T-cell (primary cell): ENCODE data around the gene SLC28A3. TPM values are rescaled to one million over a fixed set of nuclear protein-coding genes. Genes with fewer than 3 reads are reported as not detected.

ENCODE experiments used
- ATAC-seq, 4 experiments: fragments of 200-7000 bp in 3 of 4; fragments of 150-1000 bp in 1 of 4; cut with Tn5 transposase; replicated peaks in 1 of 4; 1 replicate in 3 of 4; 2 replicates in 1 of 4; pipeline ENCODE4 v1.10.0; 2021; ENCODE audit warnings: moderate library complexity in 3 of 4, mild to moderate bottlenecking in 2 of 4, moderate number of reproducible peaks in 1 of 4
- CTCF ChIA-PET, 2 donors: fragments of 300-600 bp; sonication (Branson Sonifier 250); formaldehyde crosslinking; loops; one replicate each; lab custom pipeline; 2022; ENCODE audit warnings: antibody characterized with exemption in 2 of 2; lab: Charles Lee
- POLR2A ChIA-PET, 2 donors: fragments of 300-600 bp; sonication (Branson Sonifier 250); formaldehyde crosslinking; loops; one replicate each; lab custom pipeline; 2022; ENCODE audit warnings: antibody characterized with exemption in 2 of 2; lab: Charles Lee
- DNase-seq, 35 experiments: peaks; one replicate each; pipeline versions ENCODE4 v3.0.0 to v3.0.0-alpha.2; 2013 to 2023
- H3K27ac ChIP-seq: one replicate; pipeline ENCODE4 v1.5.1; 2013; ENCODE audit warnings: low read length
- H3K27me3 ChIP-seq, 2 experiments: replicated peaks in 1 of 2; 1 replicate in 1 of 2; 2 replicates in 1 of 2; pipeline versions ENCODE4 v1.6.1 to v1.7.0; 2013; ENCODE audit warnings: low read length in 1 of 2, mixed read lengths in 1 of 2; ENCODE audit not compliant: control insufficient read depth in 2 of 2, insufficient read depth in 2 of 2; ENCODE audit errors: extremely low read depth in 1 of 2
- H3K36me3 ChIP-seq, 2 donors: 1 replicate in 1 of 2; 2 replicates in 1 of 2; pipeline versions ENCODE4 v1.6.1 to v1.7.0; 2013; ENCODE audit warnings: low read length in 1 of 2; ENCODE audit not compliant: control insufficient read depth in 2 of 2, insufficient read depth in 1 of 2; ENCODE audit errors: extremely low read depth in 1 of 2
- H3K4me1 ChIP-seq, 2 experiments: 1 replicate in 1 of 2; 2 replicates in 1 of 2; pipeline versions ENCODE4 v1.6.1 to v1.7.0; 2013; ENCODE audit warnings: low read length in 2 of 2, mixed read lengths in 1 of 2; ENCODE audit not compliant: insufficient read depth in 2 of 2, control insufficient read depth in 1 of 2; ENCODE audit errors: extremely low read depth in 1 of 2
- H3K4me3 ChIP-seq, 2 donors: 1 replicate in 1 of 2; 2 replicates in 1 of 2; pipeline versions ENCODE4 v1.5.1 to v1.7.0; 2013; ENCODE audit warnings: mild to moderate bottlenecking in 2 of 2, low read length in 1 of 2, moderate library complexity in 1 of 2; ENCODE audit not compliant: control insufficient read depth in 1 of 2; ENCODE audit errors: extremely low read depth in 1 of 2
- H3K9me3 ChIP-seq: 2 replicates; pipeline ENCODE4 v1.7.0; 2013
- H3K27ac Mint-ChIP-seq, 2 donors: one replicate each; pipeline ENCODE4 v1.8.0; 2020 to 2021; ENCODE audit warnings: mild to moderate bottlenecking in 2 of 2, mixed read lengths in 2 of 2
- H3K27me3 Mint-ChIP-seq, 2 donors: one replicate each; pipeline ENCODE4 v1.8.0; 2021 to 2022; ENCODE audit warnings: mixed read lengths in 2 of 2
- H3K36me3 Mint-ChIP-seq: one replicate; pipeline ENCODE4 v1.8.0; 2021; ENCODE audit warnings: mixed read lengths
- H3K4me1 Mint-ChIP-seq, 3 donors: one replicate each; pipeline ENCODE4 v1.8.0; 2020 to 2022; ENCODE audit warnings: mixed read lengths in 3 of 3, mild to moderate bottlenecking in 1 of 3
- H3K4me3 Mint-ChIP-seq, 3 donors: one replicate each; pipeline ENCODE4 v1.8.0; 2020 to 2022; ENCODE audit warnings: mild to moderate bottlenecking in 3 of 3, mixed read lengths in 3 of 3, moderate library complexity in 3 of 3
- H3K9me3 Mint-ChIP-seq, 3 donors: one replicate each; pipeline ENCODE4 v1.8.0; 2020 to 2022; ENCODE audit warnings: mixed read lengths in 3 of 3
- WGBS: methylation state at CpG from one replicate; pipeline ENCODE4 v1.1.5; 2013; ENCODE audit warnings: missing lambda C conversion rate; ENCODE audit not compliant: insufficient coverage; 5-methylcytosine and 5-hydroxymethylcytosine counted together
- total RNA-seq, 35 experiments: library from RNA in 6 of 35; stranded (reverse) in 6 of 35; fragments of 120-200 nt in 1 of 35; gene quantifications; one replicate each; pipeline versions ENCODE4 v1.2.1 to v1.2.4 and lab custom pipeline; 2013 to 2026

SLC28A3 gene
- total RNA-seq, 5 donors from 2014 or later (not counting 1 experiment from before 2014, with no cell fraction given) = not detected

DNA sequence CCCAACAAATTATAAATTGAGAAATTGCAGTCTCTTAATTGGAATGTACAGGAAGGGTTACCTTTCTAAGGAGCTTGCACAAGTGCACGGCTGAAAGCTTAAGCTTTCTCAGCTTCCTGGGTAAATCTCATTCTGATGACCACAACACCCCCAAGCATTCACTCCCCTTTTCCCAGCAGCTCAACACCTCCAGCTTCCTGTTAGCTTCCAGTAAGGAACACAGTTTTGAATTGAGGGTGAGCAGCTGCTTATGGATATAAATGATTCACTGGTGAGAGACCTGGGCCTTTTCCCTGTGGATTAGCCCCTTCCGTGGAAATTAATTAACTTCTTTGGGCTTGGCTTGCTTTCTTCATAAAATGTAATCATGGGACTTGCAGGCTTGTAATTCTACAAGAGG lies 101.2 kb downstream of the SLC28A3 start:
- no peaks in the 10 kb centered on the region for H3K36me3 ChIP-seq
- no peak overlapping the region for H3K27ac ChIP-seq
- peaks cover 0 to 3% of the 10 kb centered on the region in 2 experiments for H3K27me3 ChIP-seq
- H3K9me3 ChIP-seq = no peaks in the 10 kb centered on the region
- POLR2A ChIA-PET = no interaction called here
- H3K4me1 ChIP-seq = no peaks in the 10 kb centered on the region
- H3K36me3 Mint-ChIP-seq = peaks cover 4% of the 10 kb centered on the region
- 80% methylated on average over 1 of the region's 2 CpGs for WGBS
- DNase-seq (no peak), ATAC-seq (no peak)
- H3K27me3 Mint-ChIP-seq = peaks cover 10 to 15% of the 10 kb centered on the region in 2 donors
- no peak overlapping the region for H3K4me3 Mint-ChIP-seq
- H3K4me3 ChIP-seq = no peak overlapping the region
- no peak overlapping the region for H3K27ac Mint-ChIP-seq
- CTCF ChIA-PET = no interaction called here
- H3K4me1 Mint-ChIP-seq = no peaks in the 10 kb centered on the region
- peaks cover 0 to 5% (median 5%) of the 10 kb centered on the region in 3 donors for H3K9me3 Mint-ChIP-seq

DNA sequence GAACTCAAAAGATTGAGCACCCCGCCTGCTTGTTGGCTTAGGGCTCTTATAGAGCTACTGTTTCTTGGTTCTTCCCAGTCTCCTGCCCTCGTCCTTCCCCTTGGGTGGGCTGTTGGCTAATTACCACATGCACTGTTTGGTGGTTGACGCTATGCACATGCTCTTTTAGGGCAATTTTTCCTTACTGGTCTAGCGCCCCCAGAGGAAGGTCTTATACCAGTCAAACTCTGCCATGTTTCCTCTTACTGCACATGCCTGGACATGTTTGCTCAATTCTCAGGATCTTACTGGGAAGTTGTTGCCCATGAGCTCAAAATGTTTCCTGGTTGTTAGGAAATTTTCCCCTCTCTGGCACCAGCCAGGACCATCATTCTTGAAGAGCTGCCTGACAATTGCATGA lies 101.9 kb downstream of the SLC28A3 start:
- POLR2A ChIA-PET = no interaction called here
- Mint-ChIP-seq H3K9me3 (peaks cover 0 to 5% (median 5%) of the 10 kb centered on the region in 3 donors), H3K27me3 (peaks cover 8 to 11% of the 10 kb centered on the region in 2 donors), H3K27ac (no peak overlapping the region), H3K4me1 (no peaks in the 10 kb centered on the region), H3K36me3 (peaks cover 4% of the 10 kb centered on the region), H3K4me3 (no peak overlapping the region)
- peaks cover 0 to 3% of the 10 kb centered on the region in 2 experiments for H3K27me3 ChIP-seq
- no peaks in the 10 kb centered on the region for H3K36me3 ChIP-seq
- no peak for DNase-seq
- CTCF ChIA-PET = no interaction called here
- no peaks in the 10 kb centered on the region for H3K4me1 ChIP-seq
- no peak overlapping the region for H3K27ac ChIP-seq
- ATAC-seq = no peak
- 71% methylated on average over 3 of the region's 4 CpGs for WGBS
- no peak overlapping the region for H3K4me3 ChIP-seq
- H3K9me3 ChIP-seq = no peaks in the 10 kb centered on the region

GRCh38 chr9:84235511-84235910 lies 105.0 kb downstream of the SLC28A3 start:
- Mint-ChIP-seq H3K36me3 (peaks cover 4% of the 10 kb centered on the region), H3K4me1 (no peaks in the 10 kb centered on the region), H3K27me3 (peaks cover 5 to 14% of the 10 kb centered on the region in 2 donors), H3K27ac (no peak overlapping the region), H3K4me3 (no peak overlapping the region), H3K9me3 (peaks cover 0 to 5% (median 5%) of the 10 kb centered on the region in 3 donors)
- Histone ChIP-seq H3K4me1 (no peaks in the 10 kb centered on the region), H3K9me3 (no peaks in the 10 kb centered on the region), H3K27me3 (peaks cover 0 to 3% of the 10 kb centered on the region in 2 experiments), H3K27ac (no peak overlapping the region), H3K4me3 (no peak overlapping the region), H3K36me3 (no peaks in the 10 kb centered on the region)
- CTCF ChIA-PET = no interaction called here
- DNase-seq (no peak), ATAC-seq (no peak)
- 86% methylated on average over 2 of the region's 4 CpGs for WGBS
- POLR2A ChIA-PET = no interaction called here

- WGBS = 88% methylated on average over 4 of the region's 6 CpGs
- ChIA-PET POLR2A (no interaction called here), CTCF (interaction anchor here in 1 of 2 donors (0.5 kb wide), 1 partner anchor 1762 kb away, joined by 7 read pairs; no protein-coding TSS in a partner anchor)
- H3K36me3 ChIP-seq = no peaks in the 10 kb centered on the region
- peaks cover 0 to 8% of the 10 kb centered on the region in 2 donors for H3K27me3 Mint-ChIP-seq
- no peak overlapping the region for H3K27ac Mint-ChIP-seq
- H3K4me3 ChIP-seq = no peak overlapping the region
- ATAC-seq = no peak
- no peak for DNase-seq
- no peak overlapping the region for H3K27ac ChIP-seq
- H3K9me3 ChIP-seq = no peaks in the 10 kb centered on the region
- no peaks in the 10 kb centered on the region for H3K4me1 Mint-ChIP-seq
- no peak overlapping the region for H3K4me3 Mint-ChIP-seq
- H3K9me3 Mint-ChIP-seq = no peaks in the 10 kb centered on the region
- H3K36me3 Mint-ChIP-seq = no peaks in the 10 kb centered on the region
- no peaks in the 10 kb centered on the region for H3K4me1 ChIP-seq
- peaks cover 0 to 5% of the 10 kb centered on the region in 2 experiments for H3K27me3 ChIP-seq
These were observed 110.0 kb downstream of the SLC28A3 start for GRCh38 chr9:84230355-84231145.

DNA sequence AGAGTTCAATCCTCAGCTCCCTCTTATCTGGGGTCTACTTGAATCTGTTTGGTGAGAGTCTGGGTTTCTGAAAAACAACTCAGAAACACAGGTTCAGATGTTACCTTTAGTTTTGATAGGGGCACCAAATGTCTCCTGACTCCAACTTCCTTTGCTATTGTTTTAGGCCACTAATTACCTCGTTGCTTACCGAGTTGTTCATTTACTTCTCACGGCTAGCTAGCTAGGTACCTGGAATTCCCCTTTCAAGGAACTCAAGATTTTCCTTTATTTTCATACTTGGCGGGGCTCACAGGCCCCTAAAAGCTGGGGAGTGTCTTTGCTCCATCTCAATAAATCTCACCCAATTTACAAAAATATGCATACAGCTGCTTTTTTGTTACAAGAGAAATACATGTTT lies 111.4 kb downstream of the SLC28A3 start:
- Histone ChIP-seq H3K4me1 (no peaks in the 10 kb centered on the region), H3K9me3 (no peaks in the 10 kb centered on the region), H3K27me3 (peaks cover 0 to 3% of the 10 kb centered on the region in 2 experiments), H3K4me3 (no peak overlapping the region), H3K27ac (no peak overlapping the region), H3K36me3 (no peaks in the 10 kb centered on the region)
- Mint-ChIP-seq H3K9me3 (no peaks in the 10 kb centered on the region), H3K4me1 (no peaks in the 10 kb centered on the region), H3K27ac (no peak overlapping the region), H3K36me3 (no peaks in the 10 kb centered on the region), H3K4me3 (no peak overlapping the region), H3K27me3 (peaks cover 2 to 9% of the 10 kb centered on the region in 2 donors)
- WGBS = 80% methylated on average over 2 of the region's 4 CpGs
- DNase-seq = no peak
- no peak for ATAC-seq
- ChIA-PET POLR2A (no interaction called here), CTCF (no interaction called here)

GRCh38 chr9:84228130-84228720 lies 112.3 kb downstream of the SLC28A3 start:
- no peaks in the 10 kb centered on the region for H3K9me3 Mint-ChIP-seq
- no peaks in the 10 kb centered on the region for H3K4me1 Mint-ChIP-seq
- no peak overlapping the region for H3K27ac Mint-ChIP-seq
- POLR2A ChIA-PET = no interaction called here
- Histone ChIP-seq H3K36me3 (no peaks in the 10 kb centered on the region), H3K27me3 (peaks cover 0 to 3% of the 10 kb centered on the region in 2 experiments), H3K9me3 (no peaks in the 10 kb centered on the region), H3K27ac (no peak overlapping the region), H3K4me3 (no peak overlapping the region), H3K4me1 (no peaks in the 10 kb centered on the region)
- H3K4me3 Mint-ChIP-seq = no peak overlapping the region
- ATAC-seq = no peak
- CTCF ChIA-PET = no interaction called here
- no peaks in the 10 kb centered on the region for H3K36me3 Mint-ChIP-seq
- DNase-seq = no peak
- 94% methylated on average over 4 of the region's 5 CpGs for WGBS
- H3K27me3 Mint-ChIP-seq = peaks cover 5 to 12% of the 10 kb centered on the region in 2 donors
